GM18861 (cell line): ENCODE results near the gene GZMM.

Source experiments
- ATAC-seq: cut with Tn5 transposase; IDR thresholded peaks from one replicate; pipeline ENCODE4 v1.9.1; 2021; ENCODE audit not compliant: unreplicated experiment

The GZMM gene

GRCh38 chr19:558770-559439, 15.1 kb downstream of the GZMM start:
- ATAC-seq = no peak

- no peak for ATAC-seq
Observed at GRCh38 chr19:560121-560520, 16.3 kb downstream of the GZMM start.

GRCh38 chr19:566403-566802, 22.6 kb downstream of the GZMM start:
- no peak for ATAC-seq

- no peak for ATAC-seq
Observed at GRCh38 chr19:566844-567243, 23.0 kb downstream of the GZMM start.

GRCh38 chr19:567296-567900, 23.5 kb downstream of the GZMM start:
- ATAC-seq = no peak

GRCh38 chr19:570251-570686, 26.4 kb downstream of the GZMM start:
- ATAC-seq = no peak

- no peak for ATAC-seq
Observed at GRCh38 chr19:570937-571565, 27.2 kb downstream of the GZMM start.

- ATAC-seq = no peak
Observed at GRCh38 chr19:571566-571974, 27.7 kb downstream of the GZMM start.

- peak; percentile 75 for ATAC-seq
Observed at GRCh38 chr19:572140-572742, 28.4 kb downstream of the GZMM start, which contains the start of gene BSG. BSG (plus strand) TSS chr19:572596; CDS start chr19:572635, 39 bp downstream.

- no peak for ATAC-seq
Observed at GRCh38 chr19:572743-573518, 29.1 kb downstream of the GZMM start.

- no peak for ATAC-seq
Observed at GRCh38 chr19:573519-573825, 29.6 kb downstream of the GZMM start.

- ATAC-seq = no peak
Observed at GRCh38 chr19:574658-575526, 31.0 kb downstream of the GZMM start.

GRCh38 chr19:575527-576506, 32.0 kb downstream of the GZMM start:
- ATAC-seq = no peak

- ATAC-seq = no peak
Observed at GRCh38 chr19:576768-577438, 33.0 kb downstream of the GZMM start.

- ATAC-seq = no peak
Observed at GRCh38 chr19:577439-578392, 33.9 kb downstream of the GZMM start.

- ATAC-seq = no peak
Observed at GRCh38 chr19:579111-579841, 35.4 kb downstream of the GZMM start.

- no peak for ATAC-seq
Observed at GRCh38 chr19:579842-580155, 35.9 kb downstream of the GZMM start.
